HL-60/S4 treated with phorbol 12-myristate 13-acetate at 8.2 ng/mL for 4 days and 3 days (cell line): ENCODE results near the gene BCAS2.

Source experiments
- in situ Hi-C: fragments of 300-500 bp; cut with MboI; formaldehyde crosslinking; loops from 2 replicates; pipeline ENCODE4 v1.15.0; 2022; ENCODE audit warnings: low sequenced_read_pairs

The BCAS2 gene

DNA sequence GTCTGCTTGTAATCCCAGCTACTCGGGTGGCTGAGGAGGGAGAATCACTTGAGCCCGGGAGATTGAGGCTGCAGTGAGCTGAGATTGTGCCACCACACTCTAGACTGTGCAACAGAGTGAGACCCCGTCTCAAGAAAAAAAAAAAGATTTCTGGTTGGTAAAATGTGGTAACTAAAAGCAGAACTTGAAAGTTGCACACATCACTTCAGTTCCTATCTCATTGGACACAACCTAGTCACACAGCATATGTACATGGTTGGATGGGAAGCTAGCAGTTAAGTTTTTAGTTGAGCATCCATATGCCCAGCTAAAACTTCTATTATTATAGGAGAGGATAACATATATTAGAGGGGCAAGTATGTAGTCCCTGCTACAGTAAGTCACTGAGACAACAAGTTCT, 22.1 kb downstream of the BCAS2 start:
- in situ Hi-C loops = no loop called here

DNA sequence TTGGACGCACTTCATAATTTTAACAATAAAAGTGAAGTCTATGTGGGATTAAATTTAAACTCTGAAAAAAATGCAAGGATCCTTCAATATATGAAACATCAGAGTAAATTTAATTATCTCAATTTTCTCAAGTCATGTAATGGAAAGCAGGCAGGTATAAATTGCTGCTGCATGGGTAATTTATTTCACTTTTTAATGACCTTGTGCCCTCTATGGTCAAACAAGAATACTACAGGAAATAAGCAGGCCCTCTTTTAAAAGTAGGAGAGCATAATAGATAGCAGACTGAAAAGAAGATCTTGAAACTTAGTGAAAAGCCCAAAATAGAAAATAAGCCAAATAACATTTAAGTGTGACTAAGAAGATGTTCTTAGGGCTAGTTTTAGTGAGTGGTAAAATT, 22.9 kb downstream of the BCAS2 start:
- in situ Hi-C loops = no loop called here

DNA sequence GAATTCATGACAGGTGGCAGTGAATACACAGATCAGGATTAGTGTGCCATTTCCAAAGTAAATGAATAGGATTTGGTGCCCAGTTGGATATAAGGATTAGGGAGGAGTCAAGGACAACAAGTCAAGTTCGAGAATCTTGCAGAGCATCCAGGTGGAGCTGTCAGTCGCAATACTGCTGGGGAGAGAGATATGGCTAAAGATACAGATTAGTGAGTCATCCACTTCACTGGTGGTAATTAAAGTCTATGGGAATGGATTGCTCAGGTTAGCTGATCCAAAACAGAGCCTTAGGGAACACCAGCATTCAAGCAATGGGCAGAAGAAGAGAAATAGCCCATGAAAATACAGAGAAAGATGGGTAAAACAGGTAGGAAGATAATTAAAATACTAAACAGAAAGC, 26.8 kb downstream of the BCAS2 start:
- in situ Hi-C loops = no loop called here

DNA sequence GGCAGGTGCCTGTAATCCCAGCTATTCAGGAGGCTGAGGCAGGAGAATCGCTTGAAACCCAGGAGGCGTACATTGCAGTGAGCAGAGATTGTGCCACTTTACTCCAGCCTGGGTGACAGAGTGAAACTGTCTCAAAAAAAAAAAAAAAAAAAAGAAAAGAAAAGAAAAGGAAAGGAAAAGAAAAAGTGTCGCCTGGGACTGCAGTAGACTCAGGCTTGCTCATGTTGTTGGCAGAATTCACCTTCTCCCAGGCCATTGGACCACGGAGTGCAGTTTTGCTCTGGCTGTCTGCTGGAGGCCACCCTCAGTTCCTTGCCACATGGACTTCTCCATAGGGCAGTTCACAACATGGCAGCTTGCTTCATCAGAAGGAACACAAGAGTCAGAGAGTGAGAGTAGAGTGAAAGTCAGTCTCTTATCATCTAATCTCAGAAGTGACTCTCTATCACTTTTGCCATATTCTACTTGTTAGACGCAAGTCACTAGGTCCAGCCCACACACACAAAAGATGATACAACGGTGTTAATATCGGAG, 29.2 kb downstream of the BCAS2 start:
- in situ Hi-C loops = no loop called here

DNA sequence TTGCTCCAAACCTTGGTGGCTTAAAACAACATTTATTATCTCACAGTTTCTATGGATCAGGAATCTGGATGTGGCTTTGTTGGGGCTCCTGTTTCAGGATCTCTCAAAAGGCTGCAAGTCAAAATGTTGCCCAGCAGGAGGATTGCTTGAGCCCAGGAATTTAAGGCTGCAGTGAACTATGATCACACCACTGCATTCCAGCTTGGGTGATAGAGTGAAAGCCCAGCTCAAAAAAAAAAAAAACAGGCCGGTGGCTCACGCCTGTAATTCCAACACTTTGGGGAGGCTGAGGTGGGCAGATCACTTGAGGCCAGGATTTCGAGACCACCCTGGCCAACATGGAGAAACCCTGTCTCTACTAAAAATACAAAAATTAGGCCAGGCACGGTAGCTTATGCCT, 30.0 kb downstream of the BCAS2 start:
- in situ Hi-C loops = no loop called here

DNA sequence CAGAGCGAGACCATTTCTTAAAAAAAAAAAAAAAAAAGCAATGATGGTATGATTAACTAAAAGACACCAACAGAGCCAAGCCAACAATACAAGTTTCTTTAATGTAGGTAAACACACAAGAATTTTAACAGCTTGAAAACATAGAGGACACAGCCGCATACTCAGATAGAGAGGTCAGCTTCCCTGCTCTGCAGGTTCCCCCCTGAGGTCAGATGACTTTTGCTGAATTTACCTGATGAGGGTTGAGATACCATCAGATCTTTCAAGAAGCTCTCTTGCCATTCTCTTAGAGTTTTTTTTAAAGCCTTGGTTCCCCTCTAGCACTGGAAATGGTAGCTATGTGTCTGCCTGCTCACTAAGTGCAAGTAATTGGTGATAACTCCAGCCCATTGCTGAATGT, 31.1 kb downstream of the BCAS2 start:
- in situ Hi-C loops = no loop called here

DNA sequence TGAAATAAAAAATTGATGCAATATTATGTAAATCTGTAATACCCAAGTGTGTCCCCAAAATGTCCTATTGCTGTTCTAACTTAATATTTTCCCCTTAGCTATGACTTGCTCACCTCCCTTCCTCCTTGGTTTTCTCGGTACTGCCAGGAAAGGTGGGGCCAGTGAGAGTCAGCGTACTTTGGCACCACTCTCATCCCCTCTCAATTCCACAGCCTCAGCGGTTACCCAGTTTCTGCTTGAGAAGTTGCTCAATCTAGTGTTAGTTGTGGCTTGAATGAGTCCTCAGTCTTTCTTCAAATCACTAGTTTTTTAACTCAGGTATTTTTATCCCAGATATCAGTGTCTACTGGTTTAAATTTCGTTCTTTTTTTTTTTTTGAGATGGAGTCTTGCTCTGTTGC, 32.3 kb downstream of the BCAS2 start:
- in situ Hi-C loops = no loop called here

DNA sequence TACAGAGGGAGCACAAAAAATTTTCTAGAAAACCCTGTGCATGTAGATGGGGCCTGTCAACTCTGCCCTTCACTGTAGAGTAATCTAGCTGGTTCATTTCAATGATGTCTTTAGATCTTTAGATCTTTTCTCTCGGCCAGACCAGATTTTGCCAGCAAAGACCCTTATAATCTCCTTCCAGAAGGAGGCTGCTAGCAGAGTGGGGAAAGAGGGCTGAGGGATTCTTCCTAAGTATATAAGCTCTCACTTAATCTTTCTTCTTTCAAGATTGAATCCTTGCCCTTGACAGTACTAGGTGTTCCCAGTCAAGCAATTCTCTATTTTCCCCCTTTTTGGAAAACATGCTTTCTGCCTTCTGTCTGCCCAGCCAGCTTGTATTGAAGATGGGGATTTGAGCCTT, 34.3 kb downstream of the BCAS2 start:
- in situ Hi-C loops = no loop called here

DNA sequence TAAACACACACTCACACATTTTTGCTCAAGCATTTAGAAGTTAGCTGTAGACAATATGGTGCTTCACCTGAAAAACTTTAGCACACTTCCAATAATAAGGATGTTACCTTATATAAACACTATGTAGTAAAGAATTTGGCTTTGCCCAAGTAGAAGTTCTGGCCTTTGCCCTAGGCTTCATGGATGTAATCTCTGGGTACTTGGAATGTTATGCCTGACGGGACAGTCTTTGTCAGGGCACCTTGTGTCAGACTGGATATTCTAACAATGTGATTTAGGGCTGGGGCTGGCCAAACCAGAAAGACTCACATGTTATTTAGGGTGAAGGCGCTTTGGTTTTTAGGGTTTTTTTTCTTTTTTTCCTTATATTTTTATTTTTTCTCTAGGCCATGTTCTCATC, 35.6 kb downstream of the BCAS2 start:
- in situ Hi-C loops = no loop called here

DNA sequence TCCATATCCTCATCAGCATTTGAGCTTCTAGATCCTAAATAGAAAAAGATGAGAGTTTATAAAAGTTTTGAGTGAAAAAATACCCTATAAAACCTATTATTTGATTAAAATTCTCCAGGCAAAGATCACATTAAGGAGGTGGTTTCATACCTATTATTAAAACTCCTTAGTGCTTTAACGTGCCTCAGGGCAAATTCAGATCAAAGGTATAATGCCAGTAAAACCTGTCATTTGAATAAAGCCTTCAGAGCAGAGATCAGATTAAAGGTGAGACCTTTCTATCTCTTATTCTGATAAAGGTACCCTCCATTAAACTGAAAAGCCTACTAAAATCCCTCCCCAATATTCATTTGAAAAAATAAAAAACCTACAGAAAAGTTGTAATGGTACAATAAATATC, 36.1 kb downstream of the BCAS2 start:
- in situ Hi-C loops = no loop called here

DNA sequence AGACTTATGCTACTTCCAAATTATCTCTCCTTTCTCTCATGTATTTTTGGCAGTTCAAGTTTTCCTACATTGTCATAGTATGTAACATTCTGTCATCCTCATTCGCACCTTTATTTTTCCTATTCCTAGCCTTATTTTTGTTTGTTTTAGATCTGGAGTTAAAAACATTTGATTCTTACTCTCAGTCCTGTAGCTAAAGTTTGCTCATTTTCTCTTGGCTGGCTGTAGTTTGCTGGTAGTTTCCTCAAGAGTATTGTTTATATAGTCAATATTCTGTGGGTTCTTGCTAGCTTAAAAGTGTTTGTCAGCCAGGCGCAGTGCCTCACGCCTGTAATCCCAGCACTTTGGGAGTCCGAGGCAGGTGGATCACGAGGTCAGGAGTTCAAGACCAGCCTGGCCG, 40.6 kb downstream of the BCAS2 start:
- in situ Hi-C loops = no loop called here

DNA sequence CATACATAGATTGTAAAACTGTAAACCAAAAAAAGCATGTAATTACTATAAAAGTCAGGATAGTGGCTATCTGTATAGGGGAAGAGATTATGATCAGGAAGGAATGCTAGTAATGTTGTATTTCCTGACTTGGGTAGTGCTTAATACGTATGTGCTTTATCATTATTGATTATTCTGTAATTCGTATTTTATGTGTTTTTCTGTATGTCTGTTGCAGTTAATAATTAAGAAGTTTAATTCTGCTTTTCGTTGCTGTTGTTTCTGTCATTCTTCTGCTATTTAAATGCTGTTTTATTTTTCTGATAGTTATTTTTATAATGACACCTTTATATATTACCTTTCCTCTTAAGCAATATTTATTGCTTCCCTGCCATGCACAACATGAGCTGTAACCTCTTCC, 41.1 kb downstream of the BCAS2 start:
- in situ Hi-C loops = no loop called here

DNA sequence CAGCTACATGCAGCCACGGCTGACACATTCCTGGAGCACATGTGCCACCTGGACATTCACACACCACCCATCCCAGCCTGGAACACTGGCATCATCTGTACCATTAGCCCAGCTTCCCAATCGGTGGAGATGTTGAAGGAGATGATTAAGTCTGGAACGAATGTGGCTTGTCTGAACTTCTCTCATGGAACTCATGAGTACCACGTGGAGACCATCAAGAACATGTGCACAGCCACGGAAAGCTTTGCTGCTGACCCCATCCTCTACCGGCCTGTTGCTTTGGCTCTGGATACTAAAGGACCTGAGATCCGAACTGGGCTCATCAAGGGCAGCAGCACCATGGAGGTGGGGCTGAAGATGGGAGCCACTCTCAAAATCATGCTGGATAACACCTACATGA, 45.4 kb downstream of the BCAS2 start:
- in situ Hi-C loops = no loop called here

DNA sequence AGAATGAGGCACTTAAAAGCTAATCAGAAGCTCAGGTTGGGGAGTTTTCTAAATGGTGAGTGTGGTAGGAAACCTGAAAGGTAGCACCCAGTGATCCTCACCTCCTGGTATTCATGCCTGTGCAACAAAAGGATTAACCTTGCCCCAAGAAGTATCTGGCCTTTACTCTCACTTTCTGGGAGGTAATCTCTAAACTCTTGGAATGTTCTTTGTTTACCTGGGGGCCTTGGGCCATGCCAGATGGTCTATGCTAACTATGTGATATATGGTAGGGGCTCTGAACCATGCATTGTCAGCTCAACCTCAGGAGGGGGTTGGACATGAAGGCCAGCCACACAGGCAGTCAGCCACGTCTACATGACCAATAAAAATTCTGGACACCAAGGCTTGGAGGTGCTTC, 46.0 kb downstream of the BCAS2 start:
- in situ Hi-C loops = no loop called here

DNA sequence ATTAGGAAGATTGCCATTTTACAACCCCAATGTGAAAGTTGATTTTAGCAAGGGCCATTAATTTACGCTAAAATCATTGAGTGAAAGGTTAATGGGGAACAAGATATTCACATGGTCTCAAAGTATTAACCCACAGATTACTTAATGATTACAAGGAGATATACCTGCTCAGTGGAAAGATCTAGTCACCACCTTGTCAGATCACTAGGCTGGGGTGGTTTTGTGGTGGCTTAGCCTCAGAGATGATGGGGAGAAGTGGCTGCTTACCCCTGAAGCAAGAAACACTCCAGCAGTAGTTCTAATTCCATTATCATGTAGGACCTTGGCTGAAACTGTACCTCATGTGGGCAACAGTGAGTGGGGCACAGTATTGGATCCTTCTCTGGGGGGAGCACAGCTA, 50.3 kb downstream of the BCAS2 start:
- in situ Hi-C loops = no loop called here

DNA sequence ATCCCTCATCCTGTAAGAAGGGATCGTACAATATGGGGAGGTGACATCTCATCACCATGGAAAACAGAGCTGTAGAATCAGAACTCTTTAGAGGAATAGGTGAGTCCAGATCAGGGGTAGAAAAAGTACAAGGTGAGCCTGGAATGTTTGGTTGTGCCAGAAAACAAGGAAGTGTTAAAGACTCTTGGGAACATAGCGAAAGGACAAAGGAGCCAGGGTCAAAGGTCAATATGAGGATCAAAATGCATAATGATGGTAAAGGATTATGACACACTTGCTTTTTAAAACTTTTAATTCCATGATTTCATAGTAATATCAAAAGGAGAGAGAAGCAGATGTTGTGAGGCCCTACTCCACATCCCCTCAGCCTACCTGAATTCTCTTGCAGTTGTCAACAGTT, 51.2 kb downstream of the BCAS2 start:
- in situ Hi-C loops = no loop called here

DNA sequence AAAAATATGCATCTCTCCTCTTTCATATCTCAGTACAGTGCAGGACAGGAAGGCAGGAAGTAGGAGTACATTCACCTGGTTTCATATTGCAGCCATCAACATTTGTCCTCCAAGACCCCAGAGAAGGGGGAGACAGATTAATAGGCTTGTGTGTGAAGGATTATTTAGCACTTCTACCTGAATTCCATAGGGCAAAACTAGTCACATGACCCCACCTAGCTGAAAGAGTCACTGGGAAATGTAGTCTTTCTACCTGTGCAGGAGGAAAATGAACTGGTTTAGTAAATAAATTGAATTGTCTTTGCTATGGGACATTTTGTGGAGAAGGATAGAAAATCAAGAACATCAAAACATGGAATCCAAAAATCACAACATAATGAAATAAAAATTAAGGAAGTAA, 56.5 kb downstream of the BCAS2 start:
- in situ Hi-C loops = no loop called here

DNA sequence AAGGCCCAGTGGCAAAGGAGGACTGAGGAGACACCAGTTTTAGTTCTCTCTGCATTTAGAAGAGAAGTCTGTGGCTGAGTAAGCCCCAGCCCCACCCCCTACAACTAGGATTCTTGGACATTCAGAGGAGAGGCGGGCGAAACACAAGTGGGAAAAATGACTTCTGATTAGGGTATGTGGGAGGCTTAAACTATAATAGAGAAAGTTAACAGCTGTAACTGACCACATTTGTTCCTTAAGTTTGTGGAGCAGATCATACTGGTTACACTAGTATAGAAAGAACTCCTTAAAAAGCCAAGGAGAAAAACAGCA, 59.2 kb downstream of the BCAS2 start:
- in situ Hi-C loops = no loop called here

DNA sequence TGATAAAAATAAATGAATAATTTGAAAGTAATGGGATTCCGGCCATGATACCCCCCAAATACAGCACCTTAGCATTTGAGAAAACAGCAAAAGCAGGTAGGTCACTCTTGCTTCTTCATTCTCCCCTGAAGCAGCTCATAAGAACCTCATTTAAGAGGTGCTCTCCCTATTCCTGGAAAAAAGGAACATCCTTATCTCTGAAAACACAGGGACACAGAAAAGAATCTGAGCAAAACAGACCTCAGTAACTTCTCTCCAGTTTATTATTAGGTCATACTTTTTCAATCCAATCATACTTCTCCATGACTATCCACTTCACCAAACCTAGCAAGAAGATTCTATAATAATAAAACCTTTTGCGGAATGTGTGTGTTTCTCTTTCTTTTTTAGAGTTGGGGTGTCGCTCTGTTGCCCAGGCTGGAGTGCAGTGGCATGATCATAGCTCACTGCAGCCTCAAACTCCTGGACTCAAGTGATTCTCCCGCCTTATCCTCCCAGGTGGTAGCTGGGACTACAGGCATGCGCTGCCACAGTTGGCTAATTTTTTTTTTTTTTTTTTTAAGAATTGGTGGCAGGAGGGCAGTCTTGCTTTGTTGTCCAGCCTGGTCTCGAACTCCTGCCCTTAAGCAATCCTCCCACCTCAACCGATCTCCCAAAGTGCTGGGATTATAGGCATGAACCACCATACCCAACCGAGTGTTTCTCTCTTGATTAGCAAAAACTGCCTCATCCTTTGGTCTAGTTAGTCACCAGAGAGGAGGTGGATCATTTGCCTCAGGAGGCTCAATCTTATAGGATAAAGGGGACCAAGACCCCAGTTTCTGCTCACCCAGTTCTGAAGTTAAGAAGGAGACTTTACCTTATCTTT, 59.8 kb downstream of the BCAS2 start:
- in situ Hi-C loops = no loop called here
